GM18526 (cell line): ENCODE measurements around the gene A3GALT2.

Source experiments
- POLR2A ChIP-seq: IDR thresholded peaks from 3 replicates; pipeline ENCODE4 v1.6.1; 2011; ENCODE audit not compliant: insufficient read length; ENCODE audit errors: extremely low read depth

A3GALT2 gene

DNA sequence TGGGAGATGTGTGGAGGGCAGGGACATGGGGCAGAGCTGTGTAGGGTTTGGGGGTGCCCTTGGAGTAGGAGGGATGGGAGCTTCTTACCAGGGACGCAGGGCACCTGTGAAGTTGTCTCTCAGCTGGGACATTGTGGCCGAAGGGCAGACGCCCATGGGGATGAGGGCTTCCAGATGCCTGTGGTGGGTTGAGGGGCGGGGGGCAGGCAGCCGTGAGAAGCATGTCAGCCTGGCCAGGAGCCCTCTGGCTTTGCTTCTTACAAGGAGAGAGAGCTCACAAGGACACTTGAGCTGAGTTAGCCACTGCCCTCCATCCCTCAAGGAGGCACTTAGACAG, 8.5 kb downstream of the A3GALT2 start:
- no peak for TF ChIP-seq POLR2A

DNA sequence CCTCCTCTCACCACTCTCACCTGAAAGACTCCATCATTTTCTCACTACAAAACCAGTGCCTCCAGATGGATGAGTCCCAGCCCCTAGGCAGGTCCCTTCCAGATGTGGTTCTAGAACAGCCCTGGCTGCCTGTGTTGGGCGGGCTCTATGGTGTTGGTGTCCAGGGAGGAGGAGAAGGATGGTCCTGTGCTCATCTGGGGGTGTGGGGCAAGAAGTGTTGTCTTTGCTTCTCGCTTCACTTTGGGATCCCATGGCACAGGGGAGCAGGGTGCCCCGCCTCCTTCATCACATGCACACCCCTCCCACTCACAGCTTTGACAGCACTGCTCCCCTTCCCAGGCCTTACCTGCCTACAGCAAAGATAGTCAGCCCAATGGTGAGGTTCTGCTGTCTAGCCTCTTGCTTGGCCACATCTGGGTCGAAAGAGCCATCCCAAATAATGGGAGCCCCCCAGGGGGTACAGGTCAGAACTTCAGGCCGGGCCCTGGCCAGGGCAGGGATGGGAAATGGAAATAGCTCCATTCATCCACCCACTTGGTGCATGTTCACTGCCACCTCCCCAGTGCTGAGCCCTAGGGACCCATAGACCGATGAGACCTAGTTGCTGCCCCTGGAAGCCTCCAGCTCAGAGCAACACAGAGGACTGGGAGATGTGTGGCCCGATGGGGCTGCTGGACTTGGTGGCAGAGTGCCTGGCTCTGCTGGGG, 9.0 kb downstream of the A3GALT2 start:
- no peak for TF ChIP-seq POLR2A

DNA sequence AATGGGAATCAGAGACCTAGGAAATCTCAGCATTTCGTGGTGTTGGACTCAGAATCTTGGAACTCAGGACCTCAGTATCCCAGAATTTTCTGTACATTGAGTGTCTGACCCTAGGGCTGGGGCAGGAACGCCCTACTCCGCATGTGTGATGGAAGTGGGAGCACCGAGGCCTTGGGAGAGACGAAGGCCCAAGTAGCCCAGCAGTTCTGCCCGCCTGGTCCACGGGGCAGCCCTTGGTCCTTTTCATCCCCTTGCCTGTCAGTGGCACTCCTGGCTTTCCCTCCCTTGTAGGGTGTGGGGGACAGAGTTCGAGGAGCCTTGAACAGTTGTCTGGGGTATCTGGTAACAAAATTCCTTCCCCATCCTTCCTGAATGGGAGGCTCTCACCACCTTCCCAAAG, 10.2 kb downstream of the A3GALT2 start:
- no peak for TF ChIP-seq POLR2A

DNA sequence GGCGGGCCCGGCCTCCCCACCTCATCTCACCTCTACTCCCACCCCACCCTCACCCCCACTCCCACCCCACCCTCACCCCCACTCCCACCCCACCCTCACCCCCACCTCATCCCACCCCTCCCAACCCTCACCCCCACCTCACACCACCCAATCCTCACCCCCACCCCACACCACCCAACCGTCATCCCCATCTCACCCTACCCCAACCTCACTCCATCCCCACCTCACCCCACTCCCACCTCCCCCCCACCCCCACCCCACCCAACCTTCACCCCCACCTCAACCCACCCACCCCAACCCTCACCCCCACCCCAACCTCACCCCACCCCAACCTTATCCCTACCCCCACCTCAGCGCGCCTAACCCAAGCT, 13.4 kb downstream of the A3GALT2 start:
- no peak for TF ChIP-seq POLR2A

DNA sequence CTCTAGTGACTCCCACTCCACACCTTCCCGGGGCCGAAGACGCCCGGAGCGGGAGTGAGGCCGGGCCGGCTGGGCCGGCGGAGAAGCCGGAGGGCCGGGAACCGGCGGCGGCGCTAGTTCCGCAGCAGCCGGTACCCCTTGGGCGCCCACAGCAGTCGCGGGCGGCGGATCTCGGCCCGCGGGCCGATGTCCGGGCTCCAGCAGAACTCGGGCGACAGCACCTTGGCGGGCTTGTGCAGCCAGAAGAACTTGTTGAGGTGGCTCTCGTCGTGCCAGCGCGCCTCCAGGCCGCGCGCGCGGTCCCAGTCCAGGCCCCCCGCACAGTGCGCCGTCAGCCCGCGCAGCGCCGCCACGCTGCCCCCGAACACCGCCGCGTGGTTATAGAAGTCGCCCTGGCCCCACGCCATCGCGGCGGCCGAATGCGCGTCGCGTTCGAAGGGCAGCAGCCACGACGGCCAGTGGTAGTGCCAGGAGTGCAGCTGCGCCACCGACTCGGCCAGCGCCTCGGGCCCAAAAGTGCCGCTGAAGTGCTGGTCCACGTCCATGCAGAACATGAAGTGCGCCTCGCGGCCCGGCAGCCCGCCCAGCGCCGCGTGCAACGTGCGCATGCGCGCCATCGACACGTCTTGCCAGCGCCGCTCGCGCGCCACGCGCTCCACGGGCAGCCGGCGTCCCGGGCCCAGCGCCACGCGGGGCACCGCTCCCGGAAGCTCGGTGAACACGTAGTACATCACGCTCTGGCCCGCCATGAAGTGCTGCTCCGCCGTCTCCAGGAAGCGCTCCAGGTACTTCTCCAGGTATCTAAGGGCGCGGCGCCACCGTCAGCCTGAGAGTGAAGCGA, 14.0 kb downstream of the A3GALT2 start:
- TF ChIP-seq POLR2A: no peak

DNA sequence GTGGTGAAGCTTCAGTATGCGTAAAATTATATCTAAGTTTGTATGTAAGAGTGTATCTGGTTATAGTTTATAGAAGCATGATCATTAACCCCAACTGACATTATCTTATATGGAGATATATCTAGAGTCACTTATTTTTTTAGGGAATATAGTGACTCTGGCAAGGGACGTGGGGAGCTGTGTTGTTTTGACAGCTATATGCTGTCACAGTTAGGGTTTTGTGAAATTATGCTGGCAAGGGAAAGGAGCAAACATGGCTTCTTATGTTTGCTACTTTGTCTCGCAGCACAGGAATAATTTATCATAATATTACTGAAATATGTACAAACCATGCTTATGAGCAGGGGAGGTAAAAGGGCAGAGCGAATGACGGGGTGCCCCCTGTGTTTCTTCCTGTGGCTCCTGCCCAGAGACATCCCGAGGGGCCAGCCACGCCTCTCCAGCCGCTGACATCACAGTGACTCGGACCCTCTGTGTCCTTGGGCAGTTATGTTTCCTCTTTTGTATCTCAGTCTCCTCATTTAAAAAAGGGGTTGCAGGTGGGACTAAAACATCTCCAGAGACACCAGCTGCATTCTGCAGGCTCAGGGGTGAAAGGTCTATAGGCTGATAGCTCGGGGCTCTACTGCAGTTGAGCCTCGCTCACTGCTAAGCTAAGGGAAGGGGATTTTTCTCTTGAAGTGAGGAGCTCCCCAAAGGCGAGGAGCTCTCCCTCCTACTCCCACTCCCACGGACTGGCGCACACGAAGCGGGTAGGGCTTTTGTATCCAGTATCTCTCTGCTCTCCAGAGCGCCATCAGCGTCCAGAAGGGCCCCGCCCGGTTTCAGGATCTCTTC, 14.9 kb downstream of the A3GALT2 start:
- no peak for TF ChIP-seq POLR2A

DNA sequence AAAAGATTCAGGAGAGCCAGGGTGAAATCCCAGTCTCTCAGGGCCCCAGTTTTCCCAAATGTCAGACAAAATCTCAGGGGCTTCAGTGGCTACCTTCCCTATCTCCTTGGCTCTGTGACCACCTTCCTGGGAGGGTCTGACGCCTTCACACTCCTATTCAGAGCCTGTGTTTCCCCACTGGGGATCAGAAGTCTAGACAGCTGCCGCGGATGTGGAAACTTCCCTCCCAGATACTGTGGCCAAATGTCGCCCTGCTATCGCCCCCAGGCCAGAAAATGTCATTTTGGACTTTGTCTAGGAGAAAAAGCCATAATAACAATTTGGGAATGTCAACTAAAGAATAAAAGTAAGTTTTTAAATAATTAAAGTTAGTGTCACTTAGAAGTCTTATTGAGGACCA, 15.9 kb downstream of the A3GALT2 start:
- no peak for TF ChIP-seq POLR2A

DNA sequence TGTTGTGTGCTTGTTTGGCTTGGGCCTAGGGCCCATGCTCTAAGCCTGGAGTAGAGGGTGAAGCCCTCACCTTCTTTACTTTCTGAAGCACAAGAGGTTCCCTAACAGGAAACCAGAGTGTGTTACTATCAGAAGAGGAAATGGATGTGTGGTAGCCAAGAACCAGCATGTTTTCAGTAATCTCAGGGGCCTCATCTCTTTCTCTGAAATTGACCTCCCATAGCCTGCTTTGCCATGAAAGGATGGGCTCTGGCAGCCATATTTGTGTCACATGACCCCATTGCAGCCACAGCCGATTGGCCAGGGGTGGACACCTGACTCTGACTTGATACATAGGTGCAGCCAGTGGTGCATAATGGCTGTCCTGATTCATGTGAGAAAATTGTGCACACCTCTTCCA, 18.6 kb downstream of the A3GALT2 start:
- no peak for TF ChIP-seq POLR2A

DNA sequence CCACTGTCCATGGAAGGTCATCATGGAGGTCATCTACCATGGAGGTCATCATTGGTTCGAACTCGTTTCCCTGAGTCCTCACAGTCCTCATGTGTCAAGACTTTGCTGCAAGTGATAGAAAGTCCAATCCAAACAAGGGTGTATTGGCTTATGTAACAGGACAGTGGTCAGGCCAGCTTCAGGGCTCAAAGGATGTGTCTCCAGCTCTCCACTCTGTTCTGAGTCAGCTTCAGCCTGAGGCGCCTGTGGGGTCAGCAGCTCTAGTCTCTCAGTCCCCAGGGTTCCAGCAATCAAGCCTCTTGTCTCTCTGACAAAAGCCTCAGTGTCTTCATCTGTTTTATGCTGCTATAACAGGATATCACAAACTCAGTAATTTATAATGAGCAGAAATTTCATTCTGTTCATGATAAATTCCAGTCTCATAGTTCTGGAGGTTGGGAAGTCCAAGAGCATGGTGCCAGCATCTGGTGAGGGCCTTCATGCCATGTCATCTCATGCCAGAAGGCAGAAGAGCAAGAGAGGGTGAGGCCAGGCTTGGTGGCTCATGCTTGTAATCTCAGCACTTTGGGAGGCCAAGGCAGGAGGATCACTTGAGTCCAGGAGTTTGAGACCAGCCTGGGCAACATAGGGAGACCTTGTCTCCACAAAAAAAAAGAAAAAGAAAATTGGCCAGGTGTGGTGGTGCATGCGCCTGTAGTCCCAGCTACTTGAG, 19.5 kb downstream of the A3GALT2 start:
- no peak for TF ChIP-seq POLR2A

DNA sequence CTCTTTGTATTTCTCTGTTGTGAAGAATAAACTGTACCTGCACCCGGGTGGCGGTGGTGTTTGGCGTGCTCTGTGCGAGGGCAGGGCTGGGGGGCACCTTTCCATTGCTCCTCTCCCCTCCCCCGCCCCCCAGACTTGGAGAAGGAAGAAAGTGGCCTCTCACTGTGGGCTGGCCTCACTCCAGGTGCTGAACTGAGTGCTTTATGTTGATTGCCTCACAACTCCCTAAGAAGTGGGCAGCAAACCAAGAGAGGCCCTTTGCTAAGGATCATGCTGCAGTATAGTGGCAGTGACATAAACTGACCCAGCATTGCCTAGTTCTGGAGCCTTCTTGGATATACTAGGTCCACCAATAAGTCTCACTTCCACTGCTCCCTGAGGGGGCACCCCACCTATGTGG, 20.2 kb downstream of the A3GALT2 start:
- TF ChIP-seq POLR2A: no peak

DNA sequence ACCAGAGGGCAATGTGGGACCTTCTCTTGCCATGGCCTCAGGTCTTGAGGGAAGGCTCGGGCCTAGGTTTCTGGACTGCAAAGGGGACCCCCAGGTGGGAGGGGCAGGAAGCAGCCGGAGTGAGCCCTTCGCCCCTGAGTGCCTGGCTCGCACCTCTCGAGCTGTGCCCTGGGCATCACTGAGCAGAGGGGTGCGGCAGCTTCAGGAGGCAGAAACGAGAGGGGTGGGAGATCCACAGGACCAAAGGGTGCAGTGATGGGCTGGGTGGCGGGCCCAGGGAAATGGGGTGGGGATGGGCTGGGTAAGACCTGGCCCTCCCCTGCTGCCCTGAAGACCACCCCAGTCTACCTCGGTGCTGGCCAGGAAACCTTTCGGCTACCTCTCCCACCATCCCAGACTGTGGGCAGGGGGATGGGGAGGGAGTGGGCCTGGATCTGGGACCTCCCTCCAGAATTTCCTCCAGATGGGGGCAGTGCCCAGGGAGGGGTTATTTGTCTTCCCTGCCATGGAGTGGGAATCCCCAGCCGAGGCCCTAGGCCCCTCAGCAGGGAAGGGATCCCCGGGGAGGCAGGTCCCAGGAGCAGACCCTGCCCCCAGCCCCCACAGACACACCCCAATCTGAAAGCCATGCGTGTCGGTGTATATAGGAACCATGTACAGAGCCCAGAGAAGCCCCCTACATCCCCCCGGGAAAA, 21.3 kb downstream of the A3GALT2 start:
- no peak for TF ChIP-seq POLR2A

DNA sequence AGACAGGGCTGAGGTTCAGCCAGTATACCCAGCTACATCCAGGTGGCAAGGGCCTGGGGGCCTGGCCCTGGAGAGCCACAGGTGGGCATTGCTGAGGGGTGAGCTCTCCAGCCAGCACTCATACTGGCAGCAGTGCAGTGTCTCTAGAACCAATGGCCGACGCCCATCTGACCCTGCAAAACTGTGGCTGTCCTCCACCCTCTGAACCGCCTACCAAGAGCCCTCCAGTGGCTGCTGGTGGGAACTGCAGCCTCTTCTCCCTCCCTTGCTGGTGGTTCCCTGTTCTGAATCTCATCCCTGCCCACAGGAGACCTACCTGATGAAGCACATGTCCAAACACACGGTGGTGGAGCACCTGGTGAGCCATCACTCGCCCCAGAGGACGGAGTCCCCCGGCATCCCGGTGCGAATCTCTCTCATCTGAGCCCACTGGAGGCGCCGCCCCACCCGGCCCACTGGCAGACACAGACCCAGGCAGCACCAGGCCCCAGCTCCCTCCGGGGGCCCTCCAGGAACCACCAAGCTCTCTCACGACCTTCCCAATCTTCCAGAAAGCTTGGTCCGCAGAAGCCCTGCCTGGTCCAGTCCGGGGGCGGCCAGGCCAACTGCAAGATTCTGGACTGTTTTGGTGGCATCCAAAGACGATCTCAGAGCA, 22.1 kb downstream of the A3GALT2 start:
- TF ChIP-seq POLR2A: no peak

DNA sequence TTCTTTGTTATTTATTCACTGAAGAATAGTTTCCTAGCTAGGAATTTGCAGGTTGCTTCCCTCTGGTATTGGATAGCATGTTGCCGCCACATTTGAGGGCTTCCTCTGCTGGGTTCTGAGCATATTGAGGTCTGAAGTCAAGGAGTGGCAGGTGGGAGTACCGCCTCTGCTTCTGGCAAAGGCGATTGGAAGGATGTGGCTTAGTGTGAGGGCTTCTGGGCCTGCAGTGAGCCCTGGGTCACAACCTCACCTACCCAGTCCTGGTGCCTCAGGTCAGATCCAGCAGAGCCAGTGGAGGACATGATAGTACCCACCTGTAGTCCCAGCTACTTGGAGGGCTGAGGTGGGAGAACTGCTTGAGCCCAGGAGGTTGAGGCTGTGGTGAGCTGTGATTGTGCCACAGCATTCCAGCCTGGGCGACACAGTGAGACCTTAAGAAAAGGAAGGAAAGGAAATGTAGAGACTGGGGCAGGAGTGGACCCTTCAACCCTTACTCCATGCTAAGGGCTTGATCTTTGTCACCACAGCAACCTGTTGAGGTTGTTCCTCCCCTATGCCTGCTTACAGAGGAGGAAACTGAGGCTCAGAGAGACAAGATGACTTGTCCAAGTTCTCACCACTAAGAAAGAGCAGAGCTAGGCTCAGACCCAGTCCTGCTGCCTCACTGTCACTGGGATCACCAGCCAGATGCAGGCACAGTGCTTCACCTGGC, 22.8 kb downstream of the A3GALT2 start:
- TF ChIP-seq POLR2A: no peak

DNA sequence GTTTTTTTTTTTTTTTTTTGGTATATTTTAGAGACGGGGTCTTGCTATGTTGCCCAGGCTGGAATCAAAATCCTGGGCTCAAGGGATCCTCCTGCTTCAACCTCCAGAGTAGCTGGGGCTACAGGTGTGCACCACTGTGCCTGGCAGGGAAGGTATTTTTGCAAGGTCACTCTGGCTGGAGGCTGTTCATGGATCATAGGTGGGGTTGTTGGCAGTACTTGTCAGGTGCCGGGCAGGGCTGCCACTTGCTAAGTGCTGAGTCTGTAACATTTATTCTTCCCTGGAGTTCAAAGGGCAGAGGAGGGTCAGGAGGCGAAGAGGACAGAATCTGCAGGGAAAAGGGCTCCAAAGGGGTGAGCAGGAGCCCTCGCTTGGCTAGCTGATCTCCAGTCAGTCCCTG, 24.1 kb downstream of the A3GALT2 start:
- TF ChIP-seq POLR2A: no peak

DNA sequence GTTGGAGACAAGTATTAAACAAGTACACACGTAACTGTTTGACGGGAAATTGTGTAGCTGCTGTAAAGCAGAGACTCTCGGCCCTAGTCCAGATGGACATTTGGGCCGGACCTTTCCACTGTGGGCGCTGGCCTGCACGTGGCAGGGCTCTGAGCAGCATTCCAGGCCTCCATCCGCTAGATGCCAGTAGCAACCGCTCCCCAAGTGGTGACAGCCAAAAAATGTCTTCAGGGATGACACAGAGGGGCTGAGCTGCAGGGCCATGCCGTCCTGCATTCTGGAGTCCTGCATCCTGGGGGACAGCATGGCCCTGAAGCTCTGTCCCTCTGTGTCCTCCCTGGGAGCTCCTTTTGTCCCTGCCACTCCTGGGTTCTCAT, 24.8 kb downstream of the A3GALT2 start:
- no peak for TF ChIP-seq POLR2A
